SK-N-SH (cell line): ENCODE results near the gene PLPPR5. TPM values are rescaled to one million over a fixed set of nuclear protein-coding genes. Genes with fewer than 3 reads are reported as not detected.

Source experiments
- CTCF ChIA-PET: fragments of 300-600, 350-600 bp; formaldehyde crosslinking; extraction: SDS; loops from one replicate; lab custom pipeline; 2021; lab: Yijun Ruan, JAX
- POLR2A ChIA-PET: fragments of 350-600 bp; sonication (Branson Sonifier 250); formaldehyde crosslinking; extraction: SDS; loops from one replicate; lab custom pipeline; 2020; ENCODE audit warnings: antibody characterized with exemption, inconsistent platforms; lab: Yijun Ruan, JAX
- DNase-seq: peaks from one replicate; pipeline ENCODE4 v3.0.0; 2012
- H2AFZ ChIP-seq: fragments of 200-600 bp; sonication (generic); 2 replicates; pipeline ENCODE4 v1.8.1; 2016; ENCODE audit warnings: antibody characterized with exemption, mild to moderate bottlenecking, low read depth
- H3F3A ChIP-seq: fragments of 200-600 bp; sonication (generic); replicated peaks from 2 replicates; pipeline ENCODE3; 2016; ENCODE audit warnings: antibody characterized with exemption, mild to moderate bottlenecking; ENCODE audit not compliant: insufficient read depth
- H3K27ac ChIP-seq, 2 experiments: fragments of 200-500 bp in 1 of 2; fragments of 200-600 bp in 1 of 2; sonication (Bioruptor generic) in 1 of 2; sonication (generic), shearing (Covaris generic) in 1 of 2; 2 replicates each; pipeline versions ENCODE4 v1.5.1 to v1.6.1; 2014 to 2016; ENCODE audit warnings: low read depth in 2 of 2, inconsistent platforms in 1 of 2, low read length in 1 of 2, mild to moderate bottlenecking in 1 of 2, mixed read lengths in 1 of 2
- H3K27me3 ChIP-seq: fragments of 200-600 bp; sonication (generic), shearing (Covaris generic); 2 replicates; pipeline ENCODE4 v1.6.1; 2016; ENCODE audit warnings: mixed run types; ENCODE audit not compliant: insufficient read depth
- H3K36me3 ChIP-seq, 2 experiments: fragments of 200-500 bp in 1 of 2; fragments of 200-600 bp in 1 of 2; sonication (Bioruptor generic) in 1 of 2; sonication (generic) in 1 of 2; replicated peaks in 1 of 2; 2 replicates each; pipeline versions ENCODE3 to v1.5.1; 2014 to 2016; ENCODE audit warnings: low read length in 1 of 2, mild to moderate bottlenecking in 1 of 2; ENCODE audit not compliant: insufficient read depth in 2 of 2, control insufficient read depth in 1 of 2
- H3K4me1 ChIP-seq, 2 experiments: fragments of 200-500 bp in 1 of 2; fragments of 200-600 bp in 1 of 2; sonication (Bioruptor generic) in 1 of 2; sonication (generic), shearing (Covaris generic) in 1 of 2; 2 replicates each; pipeline versions ENCODE4 v1.5.1 to v1.6.1; 2014 to 2016; ENCODE audit warnings: low read depth in 1 of 2, low read length in 1 of 2, mixed run types in 1 of 2; ENCODE audit not compliant: insufficient read depth in 2 of 2, control insufficient read depth in 1 of 2
- H3K4me2 ChIP-seq: fragments of 200-600 bp; sonication (generic), shearing (Covaris generic); 2 replicates; pipeline ENCODE4 v1.6.1; 2017; ENCODE audit warnings: mixed run types
- H3K4me3 ChIP-seq, 2 experiments: fragments of 200-500 bp in 1 of 2; fragments of 200-600 bp in 1 of 2; sonication (Bioruptor generic) in 1 of 2; sonication (generic), shearing (Covaris generic) in 1 of 2; 2 replicates each; pipeline versions ENCODE4 v1.5.1 to v1.8.1; 2014 to 2016; ENCODE audit warnings: low read depth in 2 of 2, inconsistent platforms in 1 of 2, low read length in 1 of 2, mild to moderate bottlenecking in 1 of 2, mixed read lengths in 1 of 2, moderate library complexity in 1 of 2
- H3K79me2 ChIP-seq: fragments of 200-600 bp; sonication (generic); 2 replicates; pipeline ENCODE4 v1.8.1; 2017; ENCODE audit warnings: mild to moderate bottlenecking; ENCODE audit not compliant: insufficient read depth
- H3K9ac ChIP-seq: fragments of 200-600 bp; sonication (generic); 2 replicates; pipeline ENCODE4 v1.6.1; 2017; ENCODE audit warnings: mixed run types
- H3K9me2 ChIP-seq: fragments of 200-600 bp; sonication (generic); 2 replicates; pipeline ENCODE4 v1.6.1; 2017; ENCODE audit warnings: mixed run types
- H3K9me3 ChIP-seq: fragments of 200-600 bp; sonication (generic); 2 replicates; pipeline ENCODE4 v1.6.1; 2017; ENCODE audit warnings: mixed run types, mild to moderate bottlenecking, moderate library complexity
- H4K20me1 ChIP-seq: fragments of 200-600 bp; sonication (generic); 2 replicates; pipeline ENCODE4 v1.6.1; 2017; ENCODE audit warnings: mild to moderate bottlenecking, mixed run types; ENCODE audit not compliant: insufficient read depth
- ELF1 ChIP-seq: IDR thresholded peaks from 2 replicates; pipeline ENCODE4 v1.4.0; 2012
- EZH2phosphoT487 ChIP-seq: fragments of 200-600 bp; sonication (generic); IDR thresholded peaks from 2 replicates; pipeline ENCODE4 v1.6.1; 2017; ENCODE audit warnings: low read depth, mixed run types, mild to moderate bottlenecking, antibody characterized with exemption, moderate library complexity, borderline replicate concordance
- FOXM1 ChIP-seq: IDR thresholded peaks from 2 replicates; pipeline ENCODE4 v1.4.0; 2012; ENCODE audit warnings: low read depth, mild to moderate bottlenecking
- GATA2 ChIP-seq: sonication (generic); formaldehyde crosslinking; IDR thresholded peaks from 2 replicates; pipeline ENCODE4 v1.5.0; 2020; ENCODE audit warnings: mild to moderate bottlenecking, missing genetic modification reagents
- NFIC ChIP-seq: IDR thresholded peaks from 2 replicates; pipeline ENCODE4 v1.4.0; 2012; ENCODE audit warnings: borderline replicate concordance
- POLR2AphosphoS5 ChIP-seq: IDR thresholded peaks from 2 replicates; pipeline ENCODE4 v1.6.1; 2012; ENCODE audit warnings: low read depth, low read length
- RFX5 ChIP-seq: IDR thresholded peaks from 2 replicates; pipeline ENCODE4 v1.6.1; 2012; ENCODE audit warnings: mild to moderate bottlenecking, improper control_type of control experiment, low read length
- SIN3A ChIP-seq: IDR thresholded peaks from 2 replicates; pipeline ENCODE4 v1.6.1; 2012; ENCODE audit warnings: low read depth, mild to moderate bottlenecking, low read length, moderate library complexity, borderline replicate concordance
- TAF1 ChIP-seq: IDR thresholded peaks from 2 replicates; pipeline ENCODE4 v1.6.1; 2012; ENCODE audit warnings: low read depth, mild to moderate bottlenecking, low read length, moderate library complexity, borderline replicate concordance
- TCF12 ChIP-seq: IDR thresholded peaks from 2 replicates; pipeline ENCODE4 v1.4.0; 2012
- USF1 ChIP-seq: IDR thresholded peaks from 2 replicates; pipeline ENCODE4 v1.4.0; 2012; ENCODE audit warnings: low read depth, borderline replicate concordance
- YY1 ChIP-seq: IDR thresholded peaks from 2 replicates; pipeline ENCODE4 v1.4.0; 2012; ENCODE audit warnings: low read depth, mild to moderate bottlenecking
- WGBS: methylation state at CpG from one replicate; pipeline ENCODE4 v1.1.6; 2017; ENCODE audit warnings: low lambda C conversion rate; 5-methylcytosine and 5-hydroxymethylcytosine counted together
- polyA plus RNA-seq, 3 experiments: library from polyadenylated mRNA; depleted of rRNA; stranded (reverse); fragments of >200 nt; gene quantifications; 2 replicates each; pipeline ENCODE4 v1.2.3, GENCODE V29; 2012
- TF ChIP-seq, protein P1 (sequence below): IDR thresholded peaks from 2 replicates; pipeline ENCODE4 v1.4.0; 2012; ENCODE audit warnings: low read depth, borderline replicate concordance
- TF ChIP-seq, protein P2 (sequence below): IDR thresholded peaks from 2 replicates; pipeline ENCODE4; 2012
- TF ChIP-seq, protein P3 (sequence below): fragments of 150-350 bp; IDR thresholded peaks from 2 replicates; pipeline ENCODE4 v1.6.1; 2017; ENCODE audit warnings: antibody characterized with exemption, low read length, low read depth, borderline replicate concordance
- TF ChIP-seq, protein P4 (sequence below): IDR thresholded peaks from 2 replicates; pipeline ENCODE4 v1.6.1; 2012; ENCODE audit warnings: mild to moderate bottlenecking, low read depth, low read length, moderate library complexity

Gene PLPPR5
- polyA plus RNA-seq, 1 of the 3 experiments (the other 2 are of a cell fraction) = 0.23 TPM

DNA sequence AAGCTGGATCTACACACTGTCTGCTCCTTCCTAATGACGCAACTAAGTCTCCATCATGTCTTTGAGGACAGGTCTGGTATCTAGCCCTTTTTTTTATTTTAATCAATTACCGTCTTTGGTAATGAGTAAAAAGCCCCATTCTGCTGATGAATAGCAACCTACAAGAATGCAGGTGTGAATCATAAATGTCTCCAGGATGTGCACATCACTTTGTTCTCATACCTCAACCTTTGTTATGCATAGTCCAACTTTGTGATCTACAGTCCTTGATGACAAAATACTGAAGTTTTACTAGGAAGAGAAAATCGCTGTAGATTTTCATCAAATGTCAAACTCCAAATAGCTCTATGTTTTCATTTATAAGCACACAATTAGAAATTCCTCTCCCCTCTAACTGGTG, 39.3 kb downstream of the PLPPR5 start:
- no peaks in the 10 kb centered on the region for H3K9me2 ChIP-seq
- no peaks in the 10 kb centered on the region for H3K79me2 ChIP-seq
- H3K9me3 ChIP-seq = no peaks in the 10 kb centered on the region
- no peak overlapping the region for H3K4me3 ChIP-seq
- no peak overlapping the region for H3K27ac ChIP-seq
- no peak overlapping the region for H3K9ac ChIP-seq
- no peak overlapping the region for H2AFZ ChIP-seq
- ChIA-PET CTCF (no interaction called here), POLR2A (no interaction called here)
- 85% methylated on average over 3 of the region's 3 CpGs for WGBS
- H3K4me1 ChIP-seq = peaks cover 0 to 2% of the 10 kb centered on the region in 2 experiments; a peak in 2 of 4 replicates
- no peaks in the 10 kb centered on the region for H4K20me1 ChIP-seq
- DNase-seq = no peak
- TF ChIP-seq, protein P1, sequence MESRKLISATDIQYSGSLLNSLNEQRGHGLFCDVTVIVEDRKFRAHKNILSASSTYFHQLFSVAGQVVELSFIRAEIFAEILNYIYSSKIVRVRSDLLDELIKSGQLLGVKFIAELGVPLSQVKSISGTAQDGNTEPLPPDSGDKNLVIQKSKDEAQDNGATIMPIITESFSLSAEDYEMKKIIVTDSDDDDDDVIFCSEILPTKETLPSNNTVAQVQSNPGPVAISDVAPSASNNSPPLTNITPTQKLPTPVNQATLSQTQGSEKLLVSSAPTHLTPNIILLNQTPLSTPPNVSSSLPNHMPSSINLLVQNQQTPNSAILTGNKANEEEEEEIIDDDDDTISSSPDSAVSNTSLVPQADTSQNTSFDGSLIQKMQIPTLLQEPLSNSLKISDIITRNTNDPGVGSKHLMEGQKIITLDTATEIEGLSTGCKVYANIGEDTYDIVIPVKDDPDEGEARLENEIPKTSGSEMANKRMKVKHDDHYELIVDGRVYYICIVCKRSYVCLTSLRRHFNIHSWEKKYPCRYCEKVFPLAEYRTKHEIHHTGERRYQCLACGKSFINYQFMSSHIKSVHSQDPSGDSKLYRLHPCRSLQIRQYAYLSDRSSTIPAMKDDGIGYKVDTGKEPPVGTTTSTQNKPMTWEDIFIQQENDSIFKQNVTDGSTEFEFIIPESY = no peak
- TF ChIP-seq NFIC (no peak), YY1 (no peak), SIN3A (no peak), TCF12 (no peak), POLR2AphosphoS5 (no peak), EZH2phosphoT487 (no peak), TAF1 (no peak), RFX5 (no peak), ELF1 (no peak), GATA2 (CRISPR knock-in tag) (no peak), USF1 (no peak), FOXM1 (no peak)
- TF ChIP-seq, protein P2, sequence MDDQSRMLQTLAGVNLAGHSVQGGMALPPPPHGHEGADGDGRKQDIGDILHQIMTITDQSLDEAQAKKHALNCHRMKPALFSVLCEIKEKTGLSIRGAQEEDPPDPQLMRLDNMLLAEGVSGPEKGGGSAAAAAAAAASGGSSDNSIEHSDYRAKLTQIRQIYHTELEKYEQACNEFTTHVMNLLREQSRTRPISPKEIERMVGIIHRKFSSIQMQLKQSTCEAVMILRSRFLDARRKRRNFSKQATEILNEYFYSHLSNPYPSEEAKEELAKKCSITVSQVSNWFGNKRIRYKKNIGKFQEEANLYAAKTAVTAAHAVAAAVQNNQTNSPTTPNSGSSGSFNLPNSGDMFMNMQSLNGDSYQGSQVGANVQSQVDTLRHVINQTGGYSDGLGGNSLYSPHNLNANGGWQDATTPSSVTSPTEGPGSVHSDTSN = no peak
- TF ChIP-seq, protein P3, sequence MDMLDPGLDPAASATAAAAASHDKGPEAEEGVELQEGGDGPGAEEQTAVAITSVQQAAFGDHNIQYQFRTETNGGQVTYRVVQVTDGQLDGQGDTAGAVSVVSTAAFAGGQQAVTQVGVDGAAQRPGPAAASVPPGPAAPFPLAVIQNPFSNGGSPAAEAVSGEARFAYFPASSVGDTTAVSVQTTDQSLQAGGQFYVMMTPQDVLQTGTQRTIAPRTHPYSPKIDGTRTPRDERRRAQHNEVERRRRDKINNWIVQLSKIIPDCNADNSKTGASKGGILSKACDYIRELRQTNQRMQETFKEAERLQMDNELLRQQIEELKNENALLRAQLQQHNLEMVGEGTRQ = no peak
- TF ChIP-seq, protein P4, sequence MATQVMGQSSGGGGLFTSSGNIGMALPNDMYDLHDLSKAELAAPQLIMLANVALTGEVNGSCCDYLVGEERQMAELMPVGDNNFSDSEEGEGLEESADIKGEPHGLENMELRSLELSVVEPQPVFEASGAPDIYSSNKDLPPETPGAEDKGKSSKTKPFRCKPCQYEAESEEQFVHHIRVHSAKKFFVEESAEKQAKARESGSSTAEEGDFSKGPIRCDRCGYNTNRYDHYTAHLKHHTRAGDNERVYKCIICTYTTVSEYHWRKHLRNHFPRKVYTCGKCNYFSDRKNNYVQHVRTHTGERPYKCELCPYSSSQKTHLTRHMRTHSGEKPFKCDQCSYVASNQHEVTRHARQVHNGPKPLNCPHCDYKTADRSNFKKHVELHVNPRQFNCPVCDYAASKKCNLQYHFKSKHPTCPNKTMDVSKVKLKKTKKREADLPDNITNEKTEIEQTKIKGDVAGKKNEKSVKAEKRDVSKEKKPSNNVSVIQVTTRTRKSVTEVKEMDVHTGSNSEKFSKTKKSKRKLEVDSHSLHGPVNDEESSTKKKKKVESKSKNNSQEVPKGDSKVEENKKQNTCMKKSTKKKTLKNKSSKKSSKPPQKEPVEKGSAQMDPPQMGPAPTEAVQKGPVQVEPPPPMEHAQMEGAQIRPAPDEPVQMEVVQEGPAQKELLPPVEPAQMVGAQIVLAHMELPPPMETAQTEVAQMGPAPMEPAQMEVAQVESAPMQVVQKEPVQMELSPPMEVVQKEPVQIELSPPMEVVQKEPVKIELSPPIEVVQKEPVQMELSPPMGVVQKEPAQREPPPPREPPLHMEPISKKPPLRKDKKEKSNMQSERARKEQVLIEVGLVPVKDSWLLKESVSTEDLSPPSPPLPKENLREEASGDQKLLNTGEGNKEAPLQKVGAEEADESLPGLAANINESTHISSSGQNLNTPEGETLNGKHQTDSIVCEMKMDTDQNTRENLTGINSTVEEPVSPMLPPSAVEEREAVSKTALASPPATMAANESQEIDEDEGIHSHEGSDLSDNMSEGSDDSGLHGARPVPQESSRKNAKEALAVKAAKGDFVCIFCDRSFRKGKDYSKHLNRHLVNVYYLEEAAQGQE = no peak
- H3F3A ChIP-seq = no peaks in the 10 kb centered on the region
- no peaks in the 10 kb centered on the region for H3K27me3 ChIP-seq
- H3K36me3 ChIP-seq = no peaks in the 10 kb centered on the region
- H3K4me2 ChIP-seq = no peak overlapping the region
